Type B pancreatic cell (in vitro differentiated cells): ENCODE measurements around the gene TTC33. TPM values are rescaled to one million over a fixed set of nuclear protein-coding genes. Genes with fewer than 3 reads are reported as not detected.
A peak's percentile ranks its signal among the peaks of the same experiment; 100 is the strongest.

Experiments
- DNase-seq: peaks from one replicate; pipeline ENCODE4 v3.0.0; 2021; ENCODE audit warnings: mixed read lengths; ENCODE audit not compliant: unreplicated experiment; ENCODE audit errors: extremely low spot score
- H3K27ac Mint-ChIP-seq: 2 replicates; pipeline ENCODE4 v1.8.0; 2021; ENCODE audit warnings: mild to moderate bottlenecking, mixed read lengths
- H3K27me3 Mint-ChIP-seq: 2 replicates; pipeline ENCODE4 v1.8.0; 2021; ENCODE audit warnings: mixed read lengths
- H3K36me3 Mint-ChIP-seq: 2 replicates; pipeline ENCODE4 v1.8.0; 2021; ENCODE audit warnings: mixed read lengths
- H3K4me1 Mint-ChIP-seq: one replicate; pipeline ENCODE4 v1.8.0; 2021; ENCODE audit warnings: mixed read lengths; ENCODE audit not compliant: unreplicated experiment
- H3K4me3 Mint-ChIP-seq: 2 replicates; pipeline ENCODE4 v1.8.0; 2021; ENCODE audit warnings: mild to moderate bottlenecking, mixed read lengths
- H3K9me3 Mint-ChIP-seq: 2 replicates; pipeline ENCODE4 v1.8.0; 2021; ENCODE audit warnings: mixed read lengths
- long read RNA-seq: library from polyadenylated mRNA; unstranded; transcript quantifications from one replicate; pipeline ENCODE4 v2.0.0, GENCODE V29; 2020
- total RNA-seq: library from RNA; stranded (reverse); gene quantifications from 2 replicates; pipeline ENCODE4 v1.2.1, GENCODE V29; 2021; ENCODE audit warnings: low replicate concordance
- TF ChIP-seq, protein P1 (sequence below): fragments of 200-600 bp; sonication (generic); conservative IDR thresholded peaks from 2 replicates; pipeline ENCODE4 v1.5.0; 2021; ENCODE audit warnings: antibody characterized with exemption, mild to moderate bottlenecking

Gene TTC33, protein sequence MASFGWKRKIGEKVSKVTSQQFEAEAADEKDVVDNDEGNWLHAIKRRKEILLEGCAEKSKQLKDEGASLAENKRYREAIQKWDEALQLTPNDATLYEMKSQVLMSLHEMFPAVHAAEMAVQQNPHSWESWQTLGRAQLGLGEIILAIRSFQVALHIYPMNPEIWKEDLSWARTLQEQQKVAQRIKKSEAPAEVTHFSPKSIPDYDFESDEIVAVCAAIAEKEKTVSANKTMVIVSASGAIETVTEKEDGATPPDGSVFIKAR
- 11.3 and 15.8 TPM in 2 replicates for total RNA-seq
- long read RNA-seq, transcript TTC33-201 (5 exons, 2,612 nt): major isoform, 45 of 56 reads
- long read RNA-seq, partial matches to known transcripts: 4 of 56 reads
- long read RNA-seq, other reads (novel, unspliced or antisense): 5 of 56 reads

DNA sequence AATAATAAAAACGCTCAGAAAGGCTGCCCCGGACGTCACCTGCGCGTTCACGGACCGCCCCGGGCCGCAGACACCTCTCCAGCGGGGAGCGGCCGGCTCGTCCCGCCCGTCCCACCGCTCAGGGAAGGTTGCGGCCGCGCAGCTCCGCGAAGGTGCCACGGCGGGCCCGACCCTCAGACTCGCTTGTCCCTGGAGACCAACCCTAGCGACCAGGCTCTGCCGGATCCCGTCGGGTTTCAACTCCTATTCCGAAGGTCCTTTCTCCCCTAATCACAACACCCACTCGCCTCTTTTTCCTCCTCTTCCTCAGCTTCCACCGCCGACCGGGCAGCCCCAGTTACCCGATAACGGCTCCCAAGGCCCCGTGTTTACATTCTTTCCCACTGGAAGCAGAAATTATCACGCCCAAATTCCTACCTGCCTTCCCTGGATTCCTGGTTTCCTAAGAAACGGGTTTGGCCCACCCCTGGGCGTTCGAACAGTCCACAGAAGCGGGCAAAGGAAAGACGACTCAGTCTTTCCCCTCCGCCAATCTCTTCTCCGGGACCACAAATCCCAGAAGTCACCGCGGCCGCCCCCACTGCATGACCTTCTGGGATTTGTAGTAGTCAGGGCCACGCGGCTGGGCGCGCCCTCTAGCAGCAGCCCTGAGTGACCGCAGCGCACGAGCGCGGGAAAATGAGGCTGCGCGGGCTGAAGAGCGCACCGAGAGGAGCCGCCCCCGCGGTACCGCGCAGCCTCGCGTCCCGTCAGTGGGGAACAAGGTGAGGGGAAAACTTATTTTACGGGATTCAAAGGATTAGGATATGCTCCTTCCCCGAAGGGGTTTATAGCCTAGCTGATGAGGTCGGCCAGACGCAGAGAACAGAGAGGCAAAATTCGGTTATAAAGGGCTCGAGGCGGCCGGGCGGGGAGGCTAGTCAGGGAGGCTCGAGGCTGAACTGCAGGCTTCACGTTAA, at the start of gene TTC33:
Gene TTC33 (minus strand): TSS at position 555 of the 959 bp plus-strand sequence. CDS start 8,943 bp downstream, outside the sequence.
- Mint-ChIP-seq H3K9me3 (peaks cover 5% of the 10 kb centered on the region), H3K27me3 (no peaks in the 10 kb centered on the region), H3K4me3 (no peak within 1 kb of the TSS), H3K4me1 (no peaks in the 10 kb centered on the region), H3K36me3 (peaks cover 20% of the 10 kb centered on the region), H3K27ac (no peak within 1 kb of the TSS)
- DNase-seq: peak; percentile 94
- TF ChIP-seq, protein P1, sequence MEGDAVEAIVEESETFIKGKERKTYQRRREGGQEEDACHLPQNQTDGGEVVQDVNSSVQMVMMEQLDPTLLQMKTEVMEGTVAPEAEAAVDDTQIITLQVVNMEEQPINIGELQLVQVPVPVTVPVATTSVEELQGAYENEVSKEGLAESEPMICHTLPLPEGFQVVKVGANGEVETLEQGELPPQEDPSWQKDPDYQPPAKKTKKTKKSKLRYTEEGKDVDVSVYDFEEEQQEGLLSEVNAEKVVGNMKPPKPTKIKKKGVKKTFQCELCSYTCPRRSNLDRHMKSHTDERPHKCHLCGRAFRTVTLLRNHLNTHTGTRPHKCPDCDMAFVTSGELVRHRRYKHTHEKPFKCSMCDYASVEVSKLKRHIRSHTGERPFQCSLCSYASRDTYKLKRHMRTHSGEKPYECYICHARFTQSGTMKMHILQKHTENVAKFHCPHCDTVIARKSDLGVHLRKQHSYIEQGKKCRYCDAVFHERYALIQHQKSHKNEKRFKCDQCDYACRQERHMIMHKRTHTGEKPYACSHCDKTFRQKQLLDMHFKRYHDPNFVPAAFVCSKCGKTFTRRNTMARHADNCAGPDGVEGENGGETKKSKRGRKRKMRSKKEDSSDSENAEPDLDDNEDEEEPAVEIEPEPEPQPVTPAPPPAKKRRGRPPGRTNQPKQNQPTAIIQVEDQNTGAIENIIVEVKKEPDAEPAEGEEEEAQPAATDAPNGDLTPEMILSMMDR: peak; percentile 67

DNA sequence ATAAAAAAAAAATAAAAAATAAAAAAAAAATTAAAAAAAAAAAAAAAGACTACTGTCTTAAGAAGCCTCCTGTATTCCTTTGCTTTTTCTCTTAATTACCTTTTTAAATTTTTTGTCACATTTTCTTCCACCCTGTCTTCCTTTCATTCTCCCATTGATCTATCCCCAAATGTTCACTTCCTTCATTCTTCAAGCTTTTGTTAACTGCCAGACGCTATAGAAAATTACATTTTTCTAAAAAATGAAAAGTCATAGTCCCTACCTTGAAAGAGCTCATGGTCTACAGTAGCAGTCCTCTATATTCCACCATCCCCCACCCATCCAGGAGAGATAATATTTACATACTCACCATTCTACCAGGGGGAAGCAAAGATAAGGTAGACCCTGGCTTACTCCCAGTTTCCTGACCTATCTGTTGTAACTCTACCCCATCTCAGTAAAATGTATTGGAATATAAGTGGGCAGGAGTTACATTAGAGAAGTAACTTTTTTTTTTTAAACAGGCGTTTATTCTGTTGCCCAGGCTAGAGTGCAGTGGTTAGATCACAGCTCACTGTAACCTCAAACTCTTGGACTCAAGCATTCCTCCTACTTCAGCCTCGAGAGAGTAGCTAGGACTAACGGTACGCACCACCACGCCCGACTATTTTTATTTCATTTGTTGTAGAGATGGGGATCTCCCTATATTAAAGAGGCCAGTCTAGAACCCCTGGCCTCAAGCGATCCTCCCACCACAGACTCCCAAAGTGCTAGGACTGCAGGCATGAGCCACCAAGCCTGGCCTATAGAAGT, 46.2 kb upstream of the TTC33 start:
- Mint-ChIP-seq H3K9me3 (no peaks in the 10 kb centered on the region), H3K27me3 (peaks cover 3% of the 10 kb centered on the region), H3K27ac (no peak overlapping the region), H3K4me3 (peak overlapping the region; percentile 23), H3K4me1 (peaks cover 16% of the 10 kb centered on the region), H3K36me3 (no peaks in the 10 kb centered on the region)
- TF ChIP-seq, protein P1: no peak
- no peak for DNase-seq

GRCh38 chr5:40799258-40799657, 43.5 kb upstream of the TTC33 start:
- peaks cover 7% of the 10 kb centered on the region for H3K36me3 Mint-ChIP-seq
- DNase-seq: no peak
- TF ChIP-seq, protein P1: no peak
- peaks cover 3% of the 10 kb centered on the region for H3K27me3 Mint-ChIP-seq
- H3K4me1 Mint-ChIP-seq: peaks cover 28% of the 10 kb centered on the region
- H3K4me3 Mint-ChIP-seq: peak overlapping the region; percentile 95
- H3K9me3 Mint-ChIP-seq: no peaks in the 10 kb centered on the region
- H3K27ac Mint-ChIP-seq: peak overlapping the region; percentile 89

GRCh38 chr5:40798801-40799210, 43.0 kb upstream of the TTC33 start:
- Mint-ChIP-seq H3K4me3 (peak overlapping the region; percentile 95), H3K36me3 (peaks cover 10% of the 10 kb centered on the region), H3K27ac (peak overlapping the region; percentile 89), H3K4me1 (peaks cover 28% of the 10 kb centered on the region), H3K27me3 (peaks cover 3% of the 10 kb centered on the region), H3K9me3 (no peaks in the 10 kb centered on the region)
- DNase-seq: no peak
- TF ChIP-seq, protein P1: no peak
